Transverse colon (tissue), 4 donors: ENCODE results near the gene PARVA.

Source experiments
- POLR2AphosphoS5 ChIP-seq, 3 donors: sonication (generic); formaldehyde crosslinking; IDR thresholded peaks; one replicate each; pipeline ENCODE4 v1.6.1; 2016; ENCODE audit warnings: antibody characterized with exemption in 3 of 3
- TF ChIP-seq, protein P1 (sequence below), 5 experiments: fragments of 200-600 bp in 3 of 5; fragments of 450-650 bp in 2 of 5; sonication (generic) in 3 of 5; IDR thresholded peaks; 1 replicate in 2 of 5; 2 replicates in 3 of 5; pipeline ENCODE4 v1.5.1; 2016 to 2017; ENCODE audit warnings: antibody characterized with exemption in 5 of 5, inconsistent platforms in 3 of 5, mild to moderate bottlenecking in 2 of 5, moderate library complexity in 1 of 5

DNA sequence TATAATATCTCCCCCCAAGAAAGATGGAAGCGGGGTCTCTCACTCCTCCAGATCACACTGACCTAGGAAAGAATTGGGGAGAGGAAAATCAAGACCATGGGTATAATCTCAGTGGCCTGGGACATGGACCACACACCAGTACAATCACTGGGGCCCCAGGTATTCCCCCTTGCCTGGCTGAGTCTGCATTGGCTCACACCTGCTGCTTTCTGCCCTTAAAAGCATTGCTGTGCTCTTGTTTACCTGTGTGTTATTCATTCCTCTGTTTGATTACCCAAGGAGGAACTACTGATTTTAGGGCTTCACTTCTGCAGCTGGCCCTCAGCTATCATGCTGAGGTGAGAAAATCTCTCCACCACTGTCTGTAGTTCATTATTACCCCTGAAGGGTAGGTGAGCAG is 14.0 kb upstream of the PARVA start:
- TF ChIP-seq, protein P1, sequence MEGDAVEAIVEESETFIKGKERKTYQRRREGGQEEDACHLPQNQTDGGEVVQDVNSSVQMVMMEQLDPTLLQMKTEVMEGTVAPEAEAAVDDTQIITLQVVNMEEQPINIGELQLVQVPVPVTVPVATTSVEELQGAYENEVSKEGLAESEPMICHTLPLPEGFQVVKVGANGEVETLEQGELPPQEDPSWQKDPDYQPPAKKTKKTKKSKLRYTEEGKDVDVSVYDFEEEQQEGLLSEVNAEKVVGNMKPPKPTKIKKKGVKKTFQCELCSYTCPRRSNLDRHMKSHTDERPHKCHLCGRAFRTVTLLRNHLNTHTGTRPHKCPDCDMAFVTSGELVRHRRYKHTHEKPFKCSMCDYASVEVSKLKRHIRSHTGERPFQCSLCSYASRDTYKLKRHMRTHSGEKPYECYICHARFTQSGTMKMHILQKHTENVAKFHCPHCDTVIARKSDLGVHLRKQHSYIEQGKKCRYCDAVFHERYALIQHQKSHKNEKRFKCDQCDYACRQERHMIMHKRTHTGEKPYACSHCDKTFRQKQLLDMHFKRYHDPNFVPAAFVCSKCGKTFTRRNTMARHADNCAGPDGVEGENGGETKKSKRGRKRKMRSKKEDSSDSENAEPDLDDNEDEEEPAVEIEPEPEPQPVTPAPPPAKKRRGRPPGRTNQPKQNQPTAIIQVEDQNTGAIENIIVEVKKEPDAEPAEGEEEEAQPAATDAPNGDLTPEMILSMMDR (IDR thresholded peaks at IDR 0.05) = no peak
- no peak for TF ChIP-seq POLR2AphosphoS5 (IDR thresholded peaks at IDR 0.05)
